Activated CD8-positive, alpha-beta memory T cell treated with anti-CD3 and anti-CD28 coated beads, Interleukin-2, amount 10 ng/mL, durations not matched to agents 7 days and 5 days (primary cell): ENCODE measurements around the gene DLGAP1. TPM values are rescaled to one million over a fixed set of nuclear protein-coding genes. Genes with fewer than 3 reads are reported as not detected.
"Not testable (repeated sequence)": the region's sequence is repeated elsewhere in the genome, so short reads cannot be mapped to it uniquely, and the experiment has no call there.

ENCODE experiments used
- ATAC-seq: fragments of 150-1000 bp; cut with Tn5 transposase; one replicate; pipeline ENCODE4 v1.10.0; 2021; ENCODE audit warnings: moderate library complexity
- CTCF ChIA-PET: fragments of 350-600 bp; sonication (Branson Sonifier 250); formaldehyde crosslinking; loops from one replicate; lab custom pipeline; 2021; ENCODE audit warnings: antibody characterized with exemption; lab: Charles Lee
- DNase-seq: peaks from one replicate; pipeline ENCODE4 v3.0.0-alpha.2; 2020
- H3K27ac Mint-ChIP-seq: one replicate; pipeline ENCODE4 v1.8.0; 2021; ENCODE audit warnings: mild to moderate bottlenecking, mixed read lengths
- H3K27me3 Mint-ChIP-seq: one replicate; pipeline ENCODE4 v1.8.0; 2021; ENCODE audit warnings: mixed read lengths
- H3K36me3 Mint-ChIP-seq: one replicate; pipeline ENCODE4 v1.8.0; 2021; ENCODE audit warnings: mild to moderate bottlenecking, mixed read lengths
- H3K4me1 Mint-ChIP-seq: one replicate; pipeline ENCODE4 v1.8.0; 2021; ENCODE audit warnings: mixed read lengths
- H3K4me3 Mint-ChIP-seq: one replicate; pipeline ENCODE4 v1.8.0; 2021; ENCODE audit warnings: mild to moderate bottlenecking, moderate library complexity, mixed read lengths
- H3K9me3 Mint-ChIP-seq: one replicate; pipeline ENCODE4 v1.8.0; 2022; ENCODE audit warnings: low read depth, mixed read lengths
- total RNA-seq, 2 experiments: library from RNA; stranded (reverse); gene quantifications; one replicate each; pipeline ENCODE4 v1.2.3, GENCODE V29; 2021

Gene DLGAP1
- total RNA-seq, 2 experiments from 2014 or later = not detected

DNA sequence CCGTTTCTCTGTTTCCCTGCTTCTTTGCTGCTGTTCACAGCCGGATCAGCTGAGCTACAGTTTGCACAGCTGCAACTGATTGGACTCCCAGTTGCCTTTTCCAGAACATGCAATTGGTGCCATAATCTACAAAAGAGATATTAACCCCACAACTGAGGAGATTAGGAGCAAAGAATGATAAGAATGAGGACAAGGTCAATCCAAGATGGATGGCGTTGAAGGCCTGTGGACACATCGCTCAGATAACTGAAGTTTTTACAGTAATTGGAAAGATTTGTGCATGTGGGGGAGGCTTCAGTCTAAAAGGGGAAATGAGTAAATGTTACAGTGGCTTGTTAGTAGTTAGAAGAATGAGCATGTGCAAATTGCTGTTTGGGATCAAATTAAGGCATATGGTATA lies 741.9 kb downstream of the DLGAP1 start:
- Mint-ChIP-seq H3K9me3 (no peaks in the 10 kb centered on the region), H3K36me3 (no peaks in the 10 kb centered on the region), H3K27me3 (peaks cover 34% of the 10 kb centered on the region), H3K4me3 (no peak overlapping the region), H3K4me1 (peaks cover 3% of the 10 kb centered on the region), H3K27ac (no peak overlapping the region)
- DNase-seq (no peak), ATAC-seq (no peak)
- CTCF ChIA-PET = no interaction called here

GRCh38 chr18:3712491-3712890 lies 742.6 kb downstream of the DLGAP1 start:
- CTCF ChIA-PET = no interaction called here

DNA sequence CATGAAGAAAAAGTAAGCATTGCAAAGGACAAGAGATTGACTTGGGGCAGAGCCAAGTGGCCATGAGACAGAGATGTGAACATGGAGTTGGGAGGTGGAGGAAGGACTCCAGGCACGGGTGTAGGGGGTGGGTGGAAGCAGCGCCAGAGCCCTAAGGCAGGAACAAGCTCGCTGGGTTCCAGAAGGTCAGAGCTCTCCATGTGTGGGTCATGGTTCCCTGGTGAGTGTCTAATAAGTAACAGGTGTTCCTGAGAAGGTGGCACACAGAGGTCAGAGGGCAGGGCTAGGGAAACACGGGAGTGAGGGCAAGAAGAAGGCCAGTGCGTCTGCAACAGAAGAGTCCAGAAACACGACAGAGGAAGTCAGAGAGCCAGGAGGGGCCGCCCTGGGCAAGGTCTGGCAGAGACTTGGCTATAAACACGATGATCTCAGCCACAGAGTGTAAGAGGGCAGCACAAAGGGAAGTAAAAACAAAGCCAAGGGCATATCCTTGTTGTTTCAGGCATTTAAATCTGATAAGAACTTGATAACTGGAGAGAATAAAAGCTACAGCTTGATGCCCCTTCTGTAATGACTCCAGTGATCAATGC lies 744.3 kb downstream of the DLGAP1 start:
- Mint-ChIP-seq H3K36me3 (no peaks in the 10 kb centered on the region), H3K4me1 (peaks cover 3% of the 10 kb centered on the region), H3K9me3 (no peaks in the 10 kb centered on the region), H3K27me3 (peaks cover 42% of the 10 kb centered on the region), H3K27ac (no peak overlapping the region), H3K4me3 (no peak overlapping the region)
- CTCF ChIA-PET = no interaction called here
- DNase-seq (no peak), ATAC-seq (no peak)

More at GRCh38 chr18:3712491-3712890, 742.6 kb downstream of the DLGAP1 start:
- no peak for ATAC-seq
- H3K27me3 Mint-ChIP-seq = peaks cover 34% of the 10 kb centered on the region
- DNase-seq = no peak
- no peaks in the 10 kb centered on the region for H3K9me3 Mint-ChIP-seq
- no peak overlapping the region for H3K4me3 Mint-ChIP-seq
- peaks cover 3% of the 10 kb centered on the region for H3K4me1 Mint-ChIP-seq
- no peak overlapping the region for H3K27ac Mint-ChIP-seq
- no peaks in the 10 kb centered on the region for H3K36me3 Mint-ChIP-seq

DNA sequence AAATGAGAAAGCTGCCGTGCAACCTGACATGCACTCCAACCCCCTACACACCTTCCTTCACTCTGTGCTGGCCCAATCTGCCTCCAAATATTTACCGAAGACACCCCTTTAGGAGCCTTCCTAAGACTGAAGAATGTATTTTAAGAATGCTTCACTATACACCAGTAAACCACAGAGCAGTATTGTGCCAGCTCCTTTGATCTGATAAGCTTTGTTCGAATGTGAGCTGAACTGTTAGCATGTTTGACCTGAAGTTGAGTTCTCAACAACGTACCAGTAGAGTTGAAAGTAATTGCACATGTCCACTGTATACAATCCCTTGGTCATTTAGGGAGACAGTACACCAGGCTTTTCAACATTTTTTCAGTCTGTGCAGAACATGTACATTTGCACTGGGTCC lies 745.9 kb downstream of the DLGAP1 start:
- no peak for ATAC-seq
- H3K4me1 Mint-ChIP-seq = no peaks in the 10 kb centered on the region
- peaks cover 32% of the 10 kb centered on the region for H3K27me3 Mint-ChIP-seq
- H3K9me3 Mint-ChIP-seq = no peaks in the 10 kb centered on the region
- CTCF ChIA-PET = interaction anchor here (0.7 kb wide), 1 partner anchor 93 kb away, joined by 3 read pairs; no protein-coding TSS in a partner anchor
- H3K27ac Mint-ChIP-seq = no peak overlapping the region
- no peaks in the 10 kb centered on the region for H3K36me3 Mint-ChIP-seq
- no peak for DNase-seq
- no peak overlapping the region for H3K4me3 Mint-ChIP-seq

- H3K4me1 Mint-ChIP-seq = no peaks in the 10 kb centered on the region
- no peaks in the 10 kb centered on the region for H3K36me3 Mint-ChIP-seq
- DNase-seq (no peak), ATAC-seq (no peak)
- CTCF ChIA-PET = no interaction called here
- H3K4me3 Mint-ChIP-seq = no peak overlapping the region
- no peaks in the 10 kb centered on the region for H3K9me3 Mint-ChIP-seq
- peaks cover 43% of the 10 kb centered on the region for H3K27me3 Mint-ChIP-seq
- H3K27ac Mint-ChIP-seq = no peak overlapping the region
Observed at GRCh38 chr18:3706279-3707097, 748.6 kb downstream of the DLGAP1 start.

DNA sequence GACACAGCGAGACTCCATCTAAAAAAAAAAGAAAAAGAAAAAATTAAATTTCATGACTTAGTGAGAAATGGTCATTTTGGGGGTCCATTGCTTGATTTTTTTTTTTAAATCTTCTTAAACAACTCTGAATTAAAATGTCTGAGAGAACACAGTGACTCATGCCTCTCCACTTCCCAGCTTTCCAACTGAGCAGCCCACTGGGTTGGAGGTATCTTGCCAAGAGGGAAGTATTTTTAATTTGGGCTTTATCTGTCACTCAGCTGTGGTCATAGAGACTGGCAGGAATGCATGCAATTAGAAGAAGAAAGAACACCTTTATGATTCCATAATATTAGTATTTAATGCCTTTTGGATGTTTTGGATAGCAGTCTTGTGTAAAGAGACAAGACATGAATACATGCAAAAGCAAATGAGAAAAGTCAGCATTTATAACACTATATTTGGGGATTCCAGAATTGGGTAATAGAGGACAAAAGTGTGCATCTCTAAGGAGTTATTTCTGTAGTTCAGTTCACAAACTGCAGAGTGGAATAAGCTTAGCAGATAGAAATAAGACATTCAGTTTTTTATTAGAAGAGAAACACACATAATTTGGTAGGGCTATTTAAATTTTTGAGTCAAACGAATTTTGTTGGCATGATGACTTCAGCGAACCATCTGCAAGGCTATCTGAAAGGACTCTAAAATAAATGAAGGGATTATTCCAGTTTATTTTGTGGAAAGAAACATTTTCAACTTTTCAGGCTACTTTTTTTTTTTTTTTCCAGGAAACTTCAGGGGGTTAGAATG lies 750.4 kb downstream of the DLGAP1 start:
- H3K27ac Mint-ChIP-seq = no peak overlapping the region
- peaks cover 36% of the 10 kb centered on the region for H3K27me3 Mint-ChIP-seq
- H3K9me3 Mint-ChIP-seq = no peaks in the 10 kb centered on the region
- H3K4me1 Mint-ChIP-seq = no peaks in the 10 kb centered on the region
- no peak for ATAC-seq
- no peak for DNase-seq
- CTCF ChIA-PET = interaction anchor here (0.7 kb wide), 1 partner anchor 62 kb away, joined by 3 read pairs; no protein-coding TSS in a partner anchor
- H3K4me3 Mint-ChIP-seq = no peak overlapping the region
- H3K36me3 Mint-ChIP-seq = no peaks in the 10 kb centered on the region

DNA sequence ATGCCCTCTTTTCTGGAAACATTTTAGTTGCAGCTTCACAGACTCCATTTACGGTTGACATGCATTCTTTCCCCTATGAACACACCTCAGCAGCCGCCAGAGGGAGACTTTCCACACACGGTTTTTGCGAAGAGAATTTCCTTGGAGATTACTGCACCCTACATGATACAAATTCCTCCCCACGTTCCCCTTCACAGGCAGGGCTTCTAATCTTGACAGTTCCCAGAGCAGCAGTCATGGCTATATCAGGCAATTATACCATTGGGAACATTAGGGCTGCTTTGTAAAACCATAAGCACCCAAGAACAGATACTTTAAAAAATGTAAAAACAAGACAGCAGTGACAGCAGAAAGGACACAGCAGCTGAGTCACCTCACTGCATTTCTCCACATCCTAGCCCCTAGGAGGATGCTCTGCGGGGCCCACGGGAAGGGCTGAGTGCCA lies 751.4 kb downstream of the DLGAP1 start:
- Mint-ChIP-seq H3K9me3 (peaks cover under 1% of the 10 kb centered on the region), H3K4me3 (no peak overlapping the region), H3K27ac (no peak overlapping the region), H3K27me3 (peaks cover 35% of the 10 kb centered on the region), H3K4me1 (no peaks in the 10 kb centered on the region), H3K36me3 (no peaks in the 10 kb centered on the region)
- CTCF ChIA-PET = interaction anchor here (0.7 to 1.3 kb wide), 2 partner anchors 63 to 291 kb away, joined by 3 to 4 read pairs; no protein-coding TSS in a partner anchor
- DNase-seq (no peak), ATAC-seq (no peak)

DNA sequence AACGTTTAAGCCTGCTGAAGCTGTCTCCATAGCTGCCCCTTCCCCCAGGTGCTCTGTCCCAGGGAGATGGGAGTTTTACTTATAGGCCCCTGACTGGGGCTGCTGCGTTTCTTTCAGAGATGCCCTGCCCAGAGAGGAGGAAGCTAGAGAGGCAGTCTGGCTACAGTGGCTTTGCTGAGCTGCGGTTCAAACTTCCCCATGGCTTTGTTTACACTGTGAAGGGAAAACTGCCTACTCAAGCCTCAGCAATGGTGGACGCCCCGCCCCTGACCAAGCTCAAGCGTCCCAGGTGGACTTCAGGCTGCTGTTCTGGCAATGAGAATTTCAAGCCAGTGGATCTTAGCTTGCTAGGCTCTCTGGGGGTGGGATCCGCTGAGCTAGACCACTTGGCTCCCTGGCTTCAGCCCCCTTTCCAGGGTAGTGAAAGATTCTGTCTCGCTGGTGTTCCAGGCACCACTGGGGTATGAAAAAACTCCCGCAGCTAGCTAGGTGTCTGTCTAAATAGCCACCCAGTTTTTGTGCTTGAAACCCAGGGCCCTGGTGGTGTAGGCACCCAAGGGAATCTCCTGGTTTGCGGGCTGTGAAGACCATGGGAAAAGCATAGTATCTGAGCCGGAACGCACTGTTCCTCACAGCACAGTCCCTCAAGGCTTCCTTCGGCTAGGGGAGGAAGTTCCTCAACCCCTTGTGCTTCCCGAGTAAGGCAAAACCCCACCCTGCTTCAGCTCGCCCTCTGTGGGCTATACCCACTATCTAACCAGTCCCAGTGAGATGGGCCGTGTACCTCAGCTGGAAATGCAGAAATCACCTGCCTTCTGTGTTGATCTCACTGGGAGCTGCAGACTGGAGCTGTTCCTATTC lies 755.2 kb downstream of the DLGAP1 start:
- CTCF ChIA-PET = interaction anchor here (1.2 kb wide), 1 partner anchor 34 kb away, joined by 4 read pairs; no protein-coding TSS in a partner anchor
- H3K27me3 Mint-ChIP-seq = peaks cover 45% of the 10 kb centered on the region
- H3K36me3 Mint-ChIP-seq, H3K27ac Mint-ChIP-seq, ATAC-seq, H3K4me3 Mint-ChIP-seq, H3K9me3 Mint-ChIP-seq, H3K4me1 Mint-ChIP-seq, DNase-seq: not testable (repeated sequence)

DNA sequence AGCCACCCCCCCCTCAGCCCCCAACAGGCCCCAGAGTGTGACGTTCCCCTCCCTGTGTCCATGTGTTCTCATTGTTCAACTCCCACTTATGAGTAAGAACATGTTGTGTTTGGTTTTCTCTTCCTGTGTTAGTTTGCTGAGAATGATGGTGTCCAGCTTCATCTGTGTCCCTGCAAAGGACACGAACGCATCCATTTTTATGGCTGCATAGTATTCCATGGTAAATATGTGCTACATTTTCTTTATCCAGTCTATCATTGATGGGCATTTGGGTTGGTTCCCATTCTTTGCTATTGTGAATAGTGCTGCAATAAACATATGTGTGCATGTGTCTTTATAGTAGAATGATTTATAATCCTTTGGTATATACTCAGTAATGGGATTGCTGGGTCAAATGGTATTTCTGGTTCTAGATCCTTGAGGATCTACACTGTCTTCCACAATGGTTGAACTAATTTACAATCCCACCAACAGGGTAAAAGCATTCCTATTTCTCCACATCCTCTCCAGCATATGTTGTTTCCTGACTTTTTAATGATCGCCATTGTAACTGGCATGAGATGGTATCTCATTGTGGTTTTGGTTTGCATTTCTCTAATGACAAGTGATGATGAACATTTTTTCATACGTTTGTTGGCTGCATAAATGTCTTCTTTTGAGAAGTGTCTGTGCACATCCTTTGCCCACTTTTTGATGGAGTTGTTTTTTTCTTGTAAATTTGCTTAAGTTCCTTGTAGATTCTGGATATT lies 760.9 kb downstream of the DLGAP1 start:
- H3K4me3 Mint-ChIP-seq, H3K27ac Mint-ChIP-seq, H3K9me3 Mint-ChIP-seq, ATAC-seq, DNase-seq, H3K4me1 Mint-ChIP-seq, CTCF ChIA-PET, H3K36me3 Mint-ChIP-seq: not testable (repeated sequence)
- peaks cover 39% of the 10 kb centered on the region for H3K27me3 Mint-ChIP-seq

DNA sequence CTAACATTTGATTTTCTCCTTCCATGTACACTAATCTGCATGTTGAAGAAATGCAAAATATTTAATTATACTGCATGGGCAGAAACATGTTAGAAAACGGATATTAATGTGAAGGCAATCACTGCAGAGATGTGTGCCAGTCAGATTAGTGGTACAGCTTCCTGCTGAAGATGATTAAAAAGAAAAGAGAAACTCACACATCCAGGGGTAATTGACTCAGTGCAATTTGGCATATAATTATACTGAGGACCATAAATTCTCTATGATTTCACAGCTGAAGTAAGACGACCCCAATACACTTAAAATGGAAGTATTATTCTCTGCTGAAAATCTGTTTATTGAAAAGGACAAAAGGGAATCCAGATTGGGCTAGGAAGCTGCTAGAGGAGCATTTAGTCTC lies 761.7 kb downstream of the DLGAP1 start:
- peaks cover 35% of the 10 kb centered on the region for H3K27me3 Mint-ChIP-seq
- no peaks in the 10 kb centered on the region for H3K36me3 Mint-ChIP-seq
- CTCF ChIA-PET = interaction anchor here (0.6 kb wide), 1 partner anchor 379 kb away, joined by 3 read pairs; no protein-coding TSS in a partner anchor
- H3K4me1 Mint-ChIP-seq = peaks cover 1% of the 10 kb centered on the region
- no peak overlapping the region for H3K4me3 Mint-ChIP-seq
- DNase-seq = no peak
- no peak for ATAC-seq
- no peak overlapping the region for H3K27ac Mint-ChIP-seq
- H3K9me3 Mint-ChIP-seq = no peaks in the 10 kb centered on the region

- peaks cover 1% of the 10 kb centered on the region for H3K4me1 Mint-ChIP-seq
- no peak for ATAC-seq
- CTCF ChIA-PET = interaction anchor here (1.5 kb wide), 1 partner anchor 26 kb away, joined by 4 read pairs; no protein-coding TSS in a partner anchor
Observed at GRCh38 chr18:3692691-3693090, 762.4 kb downstream of the DLGAP1 start.

GRCh38 chr18:3692113-3692621 lies 762.9 kb downstream of the DLGAP1 start:
- Mint-ChIP-seq H3K27ac (no peak overlapping the region), H3K27me3 (peaks cover 27% of the 10 kb centered on the region), H3K36me3 (no peaks in the 10 kb centered on the region), H3K9me3 (no peaks in the 10 kb centered on the region), H3K4me1 (peaks cover 1% of the 10 kb centered on the region), H3K4me3 (no peak overlapping the region)
- DNase-seq = no peak
- no peak for ATAC-seq
- CTCF ChIA-PET = interaction anchor here (1.4 to 1.5 kb wide), 2 partner anchors 26 to 79 kb away, joined by 3 to 4 read pairs; no protein-coding TSS in a partner anchor

More at GRCh38 chr18:3692691-3693090, 762.4 kb downstream of the DLGAP1 start:
- H3K27me3 Mint-ChIP-seq = peaks cover 30% of the 10 kb centered on the region
- H3K4me3 Mint-ChIP-seq = no peak overlapping the region
- no peaks in the 10 kb centered on the region for H3K9me3 Mint-ChIP-seq
- DNase-seq = no peak
- H3K36me3 Mint-ChIP-seq = no peaks in the 10 kb centered on the region
- no peak overlapping the region for H3K27ac Mint-ChIP-seq
